ENCODE measurements around the gene NRCAM.

Gene NRCAM

DNA sequence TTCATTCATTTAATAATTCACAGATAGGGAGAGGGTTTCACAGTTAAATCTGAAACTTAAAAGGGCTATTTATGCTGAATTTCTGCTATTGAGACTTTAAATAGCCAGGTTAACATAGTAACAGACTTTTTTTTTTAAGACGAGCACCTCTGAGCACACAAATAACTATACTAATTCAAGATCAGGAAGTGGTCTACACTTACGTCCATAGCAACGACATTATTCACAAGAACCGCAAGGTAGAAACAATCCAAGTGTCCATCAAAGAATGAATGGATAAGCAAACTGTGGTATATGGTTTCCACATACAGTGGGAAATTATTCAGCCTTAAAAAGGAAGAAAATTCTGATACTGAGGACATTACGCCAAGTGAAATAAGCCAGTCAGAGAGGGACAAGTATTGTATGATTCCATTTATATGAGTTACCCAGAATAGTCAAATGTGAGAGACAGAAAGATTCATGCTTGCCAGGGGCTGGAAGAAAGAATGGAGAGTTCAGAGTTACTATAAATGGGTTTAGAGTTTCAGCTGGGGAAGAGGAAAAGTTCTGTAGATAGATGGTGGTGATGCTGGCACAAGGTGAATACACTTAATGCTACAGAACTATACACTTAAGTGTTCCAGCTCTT lies 185.7 kb downstream of the NRCAM start:
- no peak for DNase-seq (ENCODE audit: low read depth)
- H3K4me3 ChIP-seq (ENCODE audit: low read length), result no peak overlapping the region
- TF ChIP-seq, protein P1, sequence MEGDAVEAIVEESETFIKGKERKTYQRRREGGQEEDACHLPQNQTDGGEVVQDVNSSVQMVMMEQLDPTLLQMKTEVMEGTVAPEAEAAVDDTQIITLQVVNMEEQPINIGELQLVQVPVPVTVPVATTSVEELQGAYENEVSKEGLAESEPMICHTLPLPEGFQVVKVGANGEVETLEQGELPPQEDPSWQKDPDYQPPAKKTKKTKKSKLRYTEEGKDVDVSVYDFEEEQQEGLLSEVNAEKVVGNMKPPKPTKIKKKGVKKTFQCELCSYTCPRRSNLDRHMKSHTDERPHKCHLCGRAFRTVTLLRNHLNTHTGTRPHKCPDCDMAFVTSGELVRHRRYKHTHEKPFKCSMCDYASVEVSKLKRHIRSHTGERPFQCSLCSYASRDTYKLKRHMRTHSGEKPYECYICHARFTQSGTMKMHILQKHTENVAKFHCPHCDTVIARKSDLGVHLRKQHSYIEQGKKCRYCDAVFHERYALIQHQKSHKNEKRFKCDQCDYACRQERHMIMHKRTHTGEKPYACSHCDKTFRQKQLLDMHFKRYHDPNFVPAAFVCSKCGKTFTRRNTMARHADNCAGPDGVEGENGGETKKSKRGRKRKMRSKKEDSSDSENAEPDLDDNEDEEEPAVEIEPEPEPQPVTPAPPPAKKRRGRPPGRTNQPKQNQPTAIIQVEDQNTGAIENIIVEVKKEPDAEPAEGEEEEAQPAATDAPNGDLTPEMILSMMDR (conservative IDR thresholded peaks at IDR 0.05; ENCODE audit: low read depth, low read length), result no peak

DNA sequence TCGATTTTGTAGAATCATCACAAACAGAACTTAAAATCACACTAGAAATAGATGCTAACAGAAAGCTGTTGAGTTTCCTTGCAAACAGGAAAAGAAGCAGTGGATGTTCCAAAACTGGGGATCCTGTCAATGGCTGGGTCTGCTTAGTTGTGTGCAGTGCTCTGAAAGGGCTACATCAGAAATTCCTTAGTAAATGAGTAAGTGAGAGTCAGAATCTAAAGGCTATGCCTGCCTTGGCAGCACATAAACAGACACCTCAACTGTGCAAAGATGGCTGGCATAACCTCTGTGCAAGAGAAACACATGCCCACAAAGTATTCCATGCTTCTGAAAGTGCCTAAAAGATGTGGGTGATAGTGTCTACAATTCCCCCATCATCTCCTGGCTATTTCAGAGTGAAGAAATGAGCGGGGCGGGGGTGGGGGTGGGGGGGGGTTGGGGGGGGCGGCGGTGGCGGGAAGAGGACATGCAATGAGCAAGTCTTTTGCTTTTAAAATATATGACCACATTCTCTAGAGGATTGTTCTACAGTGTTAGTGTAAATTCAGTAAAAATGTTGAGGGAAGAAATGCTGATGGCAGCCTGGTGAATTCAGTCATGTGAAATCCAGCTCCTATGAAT lies 187.9 kb downstream of the NRCAM start:
- no peak overlapping the region for H3K4me3 ChIP-seq (ENCODE audit: low read length)
- TF ChIP-seq, protein P1 (conservative IDR thresholded peaks at IDR 0.05; ENCODE audit: low read depth, low read length), result no peak
- DNase-seq (ENCODE audit: low read depth), result no peak

DNA sequence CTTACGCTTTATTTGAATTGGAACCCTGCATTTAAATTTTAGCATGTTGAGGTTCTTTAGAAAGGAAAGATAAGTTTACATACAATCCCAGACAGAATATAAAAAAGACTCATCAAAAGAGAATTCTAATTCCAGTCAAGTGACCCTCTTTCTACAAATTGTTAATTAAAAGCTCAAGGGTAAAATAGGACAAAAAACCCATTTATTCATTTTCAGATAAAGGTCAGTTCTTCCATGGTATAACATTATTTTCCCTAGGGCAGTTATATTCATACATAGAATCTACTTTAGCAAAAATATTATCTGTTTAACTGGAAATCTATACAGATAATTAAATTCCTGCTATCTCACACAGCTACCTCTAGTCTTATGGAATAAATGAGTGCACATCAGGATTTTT lies 188.6 kb downstream of the NRCAM start:
- no peak for DNase-seq (ENCODE audit: low read depth)
- TF ChIP-seq, protein P1 (conservative IDR thresholded peaks at IDR 0.05; ENCODE audit: low read depth, low read length), result no peak

DNA sequence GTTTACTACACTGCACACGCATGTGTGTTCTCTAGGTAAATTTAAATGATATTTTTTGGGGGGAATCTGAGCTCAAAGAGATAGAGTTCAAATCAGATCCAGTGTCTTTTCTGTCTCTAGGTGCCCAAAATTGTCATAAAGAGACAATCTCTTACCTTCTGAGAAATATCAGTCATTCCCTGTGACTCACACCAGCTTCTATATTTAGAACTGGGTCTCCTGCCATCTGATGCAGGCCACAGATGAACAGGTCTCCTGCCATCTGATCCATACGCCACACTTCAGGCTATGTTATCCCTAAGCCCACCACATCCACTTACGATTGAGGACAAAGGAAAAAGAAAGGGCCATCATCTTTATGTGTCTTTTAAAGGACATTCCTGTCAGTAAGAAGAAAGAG lies 189.7 kb downstream of the NRCAM start:
- no peak overlapping the region for H3K4me3 ChIP-seq (ENCODE audit: low read length)
- no peak for DNase-seq (ENCODE audit: low read depth)
- TF ChIP-seq, protein P1 (conservative IDR thresholded peaks at IDR 0.05; ENCODE audit: low read depth, low read length), result no peak

More for the DNA sequence above, 188.6 kb downstream of the NRCAM start:
- H3K4me3 ChIP-seq (ENCODE audit: low read length), result no peak overlapping the region

DNA sequence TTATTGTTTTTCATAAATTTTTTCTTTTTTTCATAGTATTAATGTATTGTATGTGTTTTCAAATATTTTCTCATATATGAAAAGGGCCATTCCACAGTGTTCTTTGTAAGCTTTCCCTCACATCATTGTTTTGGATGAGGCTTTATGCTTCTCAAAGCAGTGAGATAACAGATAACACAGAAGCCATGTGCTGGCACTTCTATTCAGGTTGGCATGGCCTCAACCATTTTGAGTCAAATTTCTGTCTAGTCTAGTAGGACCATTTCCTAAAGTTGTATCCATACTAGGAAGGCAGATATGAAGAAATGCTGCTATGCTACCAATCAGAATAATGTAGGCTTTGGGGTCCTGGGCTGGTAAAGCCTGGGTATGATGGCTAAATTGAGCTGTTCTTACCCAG lies 190.2 kb downstream of the NRCAM start:
- TF ChIP-seq, protein P1 (conservative IDR thresholded peaks at IDR 0.05; ENCODE audit: low read depth, low read length), result no peak
- DNase-seq (ENCODE audit: low read depth), result no peak
- no peak overlapping the region for H3K4me3 ChIP-seq (ENCODE audit: low read length)

DNA sequence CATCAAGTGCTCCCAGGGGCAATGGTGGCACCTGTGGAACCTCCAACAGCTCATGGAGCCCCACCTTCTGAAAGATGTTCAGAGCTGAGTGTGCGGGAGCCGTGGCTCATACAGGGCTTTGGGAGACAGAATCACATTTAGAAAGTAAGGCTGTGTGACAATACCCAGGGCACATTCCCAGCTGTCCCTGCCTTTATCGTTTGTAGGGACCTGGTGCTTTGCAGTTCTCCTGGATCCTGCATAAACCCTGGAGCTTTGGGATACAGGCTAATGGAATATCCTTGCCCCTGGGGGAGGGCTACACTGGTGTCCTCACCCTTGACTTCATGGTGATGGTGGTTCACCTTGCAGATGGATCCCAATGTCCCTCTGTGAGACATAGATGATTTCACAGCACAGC lies 191.2 kb downstream of the NRCAM start:
- H3K4me3 ChIP-seq (ENCODE audit: low read length), result no peak overlapping the region
- no peak for DNase-seq (ENCODE audit: low read depth)
- TF ChIP-seq, protein P1 (conservative IDR thresholded peaks at IDR 0.05; ENCODE audit: low read depth, low read length), result no peak

DNA sequence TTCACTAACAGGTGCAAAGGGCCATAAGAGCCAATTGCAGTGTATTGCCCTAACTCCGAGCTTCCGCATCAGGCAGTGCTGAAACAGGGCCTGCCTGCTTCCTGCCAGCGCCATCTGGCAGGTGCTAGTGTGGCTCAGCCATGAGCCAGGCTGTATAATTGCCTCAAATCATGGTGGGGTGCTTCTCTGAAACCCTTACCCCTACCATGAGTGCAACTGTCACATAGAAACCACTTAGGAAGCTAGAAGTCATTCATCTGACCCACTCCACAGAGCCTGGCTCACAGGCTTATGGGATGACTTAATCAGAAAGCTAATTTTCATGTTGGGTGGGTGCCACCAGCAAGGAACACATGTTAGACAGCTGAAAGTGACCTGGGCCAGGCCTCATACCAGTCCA lies 192.8 kb downstream of the NRCAM start:
- no peak for DNase-seq (ENCODE audit: low read depth)
- H3K4me3 ChIP-seq (ENCODE audit: low read length), result no peak overlapping the region
- TF ChIP-seq, protein P1 (conservative IDR thresholded peaks at IDR 0.05; ENCODE audit: low read depth, low read length), result no peak

All from retinal pigment epithelial cell (primary cell).